ENCODE measurements around the gene ITGA5. TPM values are rescaled to one million over a fixed set of nuclear protein-coding genes. Genes with fewer than 3 reads are reported as not detected.

The ITGA5 gene
- total and polyA plus RNA-seq, 5 donors from 2014 or later: 18.6 to 57.4 (median 23.8) TPM

- H3K36me3 Mint-ChIP-seq: no peaks in the 10 kb centered on the region
- peaks cover 5% of the 10 kb centered on the region for H3K27me3 Mint-ChIP-seq
- Histone ChIP-seq H3K27ac (ENCODE audit: insufficient read depth, low read length, poor library complexity, severe bottlenecking) (no peak overlapping the region), H3K4me1 (ENCODE audit: control insufficient read depth, insufficient read depth, low read length, poor library complexity, severe bottlenecking) (peaks cover 12% of the 10 kb centered on the region), H3K36me3 (ENCODE audit: control insufficient read depth, insufficient read depth, low read length) (no peaks in the 10 kb centered on the region), H3K4me3 (ENCODE audit: low read depth, low read length) (no peak overlapping the region), H3K9me3 (ENCODE audit: control insufficient read depth in 2 of 2, low read length in 2 of 2) (no peaks in the 10 kb centered on the region), H3K27me3 (ENCODE audit: control insufficient read depth, insufficient read depth, low read length) (peaks cover 6% of the 10 kb centered on the region)
- no peak for ATAC-seq (ENCODE audit: low read depth in 2 of 2)
- no peak overlapping the region for H3K4me3 Mint-ChIP-seq
- no peak overlapping the region for H3K27ac Mint-ChIP-seq
- DNase-seq: no peak
- peaks cover 0 to 24% (median 10%) of the 10 kb centered on the region in 4 donors for H3K4me1 Mint-ChIP-seq
- H3K9me3 Mint-ChIP-seq: no peaks in the 10 kb centered on the region
Measured at GRCh38 chr12:54370171-54370730, 48.8 kb downstream of the ITGA5 start.

- Mint-ChIP-seq H3K4me3 (peak overlapping the region in 1 of 4 donors; percentile 77), H3K27ac (no peak overlapping the region)
Measured at GRCh38 chr12:54369597-54370131, 49.4 kb downstream of the ITGA5 start.

GRCh38 chr12:54368709-54369596, 50.1 kb downstream of the ITGA5 start:
- Histone ChIP-seq H3K27me3 (ENCODE audit: control insufficient read depth, insufficient read depth, low read length) (peaks cover 6% of the 10 kb centered on the region), H3K9me3 (ENCODE audit: control insufficient read depth in 2 of 2, low read length in 2 of 2) (no peaks in the 10 kb centered on the region), H3K4me3 (ENCODE audit: low read depth, low read length) (peak overlapping the region; percentile 67), H3K36me3 (ENCODE audit: control insufficient read depth, insufficient read depth, low read length) (no peaks in the 10 kb centered on the region), H3K4me1 (ENCODE audit: control insufficient read depth, insufficient read depth, low read length, poor library complexity, severe bottlenecking) (peaks cover 19% of the 10 kb centered on the region), H3K27ac (ENCODE audit: insufficient read depth, low read length, poor library complexity, severe bottlenecking) (no peak overlapping the region)
- peaks cover 6 to 32% (median 17%) of the 10 kb centered on the region in 4 donors for H3K4me1 Mint-ChIP-seq
- DNase-seq (peak; percentile 80 to 87 (median 83)), ATAC-seq (ENCODE audit: low read depth in 2 of 2) (peak; percentile 88 to 92)
- no peaks in the 10 kb centered on the region for H3K9me3 Mint-ChIP-seq
- H3K36me3 Mint-ChIP-seq: no peaks in the 10 kb centered on the region
- peak overlapping the region; percentile 26 to 76 (median 65) for H3K27ac Mint-ChIP-seq
- H3K4me3 Mint-ChIP-seq: peak overlapping the region; percentile 31 to 77 (median 67)
- H3K27me3 Mint-ChIP-seq: peaks cover 5% of the 10 kb centered on the region

More at GRCh38 chr12:54369597-54370131, 49.4 kb downstream of the ITGA5 start:
- DNase-seq (no peak), ATAC-seq (ENCODE audit: low read depth in 2 of 2) (no peak)
- no peaks in the 10 kb centered on the region for H3K36me3 Mint-ChIP-seq
- no peaks in the 10 kb centered on the region for H3K9me3 Mint-ChIP-seq
- peaks cover 12% of the 10 kb centered on the region for H3K4me1 ChIP-seq (ENCODE audit: control insufficient read depth, insufficient read depth, low read length, poor library complexity, severe bottlenecking)
- H3K9me3 ChIP-seq (ENCODE audit: control insufficient read depth in 2 of 2, low read length in 2 of 2): no peaks in the 10 kb centered on the region
- peaks cover under 1 to 24% (median 10%) of the 10 kb centered on the region in 4 donors for H3K4me1 Mint-ChIP-seq
- H3K36me3 ChIP-seq (ENCODE audit: control insufficient read depth, insufficient read depth, low read length): no peaks in the 10 kb centered on the region
- H3K27ac ChIP-seq (ENCODE audit: insufficient read depth, low read length, poor library complexity, severe bottlenecking): no peak overlapping the region
- H3K27me3 Mint-ChIP-seq: peaks cover 5% of the 10 kb centered on the region
- H3K27me3 ChIP-seq (ENCODE audit: control insufficient read depth, insufficient read depth, low read length): peaks cover 6% of the 10 kb centered on the region
- no peak overlapping the region for H3K4me3 ChIP-seq (ENCODE audit: low read depth, low read length)

- H3K9me3 Mint-ChIP-seq: no peaks in the 10 kb centered on the region
- Histone ChIP-seq H3K4me1 (ENCODE audit: control insufficient read depth, insufficient read depth, low read length, poor library complexity, severe bottlenecking) (peaks cover 22% of the 10 kb centered on the region), H3K27me3 (ENCODE audit: control insufficient read depth, insufficient read depth, low read length) (peaks cover 6% of the 10 kb centered on the region), H3K36me3 (ENCODE audit: control insufficient read depth, insufficient read depth, low read length) (no peaks in the 10 kb centered on the region), H3K27ac (ENCODE audit: insufficient read depth, low read length, poor library complexity, severe bottlenecking) (no peak overlapping the region), H3K9me3 (ENCODE audit: control insufficient read depth in 2 of 2, low read length in 2 of 2) (no peaks in the 10 kb centered on the region), H3K4me3 (ENCODE audit: low read depth, low read length) (peak overlapping the region; percentile 67)
- peaks cover 5% of the 10 kb centered on the region for H3K27me3 Mint-ChIP-seq
- H3K36me3 Mint-ChIP-seq: no peaks in the 10 kb centered on the region
- peak overlapping the region in 3 of 4 donors; percentile 31 to 73 (median 61) for H3K4me3 Mint-ChIP-seq
- H3K4me1 Mint-ChIP-seq: peaks cover 6 to 38% (median 20%) of the 10 kb centered on the region in 4 donors
- ATAC-seq (ENCODE audit: low read depth in 2 of 2): peak in 1 of 2 donors; percentile 14
- DNase-seq: no peak
- peak overlapping the region; percentile 26 to 76 (median 65) for H3K27ac Mint-ChIP-seq
Measured at GRCh38 chr12:54368025-54368708, 50.9 kb downstream of the ITGA5 start.

- no peaks in the 10 kb centered on the region for H3K36me3 ChIP-seq (ENCODE audit: control insufficient read depth, insufficient read depth, low read length)
- peaks cover 28% of the 10 kb centered on the region for H3K4me1 ChIP-seq (ENCODE audit: control insufficient read depth, insufficient read depth, low read length, poor library complexity, severe bottlenecking)
- peaks cover 6% of the 10 kb centered on the region for H3K27me3 ChIP-seq (ENCODE audit: control insufficient read depth, insufficient read depth, low read length)
- no peak within 1 kb of the TSS for H3K27ac ChIP-seq (ENCODE audit: insufficient read depth, low read length, poor library complexity, severe bottlenecking)
- Mint-ChIP-seq H3K27ac (peak within 1 kb of the TSS in 1 of 3 donors; percentile 72), H3K4me3 (peak within 1 kb of the TSS in 1 of 4 donors; percentile 33), H3K4me1 (peaks cover 6 to 37% (median 19%) of the 10 kb centered on the region in 4 donors), H3K27me3 (peaks cover 5% of the 10 kb centered on the region), H3K9me3 (no peaks in the 10 kb centered on the region), H3K36me3 (no peaks in the 10 kb centered on the region)
- H3K4me3 ChIP-seq (ENCODE audit: low read depth, low read length): no peak within 1 kb of the TSS
- ATAC-seq (ENCODE audit: low read depth in 2 of 2): no peak
- DNase-seq: peak in 1 of 3 donors; percentile 52
- no peaks in the 10 kb centered on the region for H3K9me3 ChIP-seq (ENCODE audit: control insufficient read depth in 2 of 2, low read length in 2 of 2)
Measured at GRCh38 chr12:54364413-54364812, 54.7 kb downstream of the ITGA5 start, which contains the start of gene GPR84. Gene GPR84, minus strand, starts transcription at chr12:54364486. Its CDS starts 635 bp downstream, at chr12:54363851.

GRCh38 chr12:54363618-54364017, 55.4 kb downstream of the ITGA5 start:
- H3K36me3 Mint-ChIP-seq: no peaks in the 10 kb centered on the region
- Histone ChIP-seq H3K27ac (ENCODE audit: insufficient read depth, low read length, poor library complexity, severe bottlenecking) (no peak overlapping the region), H3K4me3 (ENCODE audit: low read depth, low read length) (no peak overlapping the region), H3K9me3 (ENCODE audit: control insufficient read depth in 2 of 2, low read length in 2 of 2) (no peaks in the 10 kb centered on the region), H3K4me1 (ENCODE audit: control insufficient read depth, insufficient read depth, low read length, poor library complexity, severe bottlenecking) (peaks cover 27% of the 10 kb centered on the region), H3K27me3 (ENCODE audit: control insufficient read depth, insufficient read depth, low read length) (peaks cover 6% of the 10 kb centered on the region), H3K36me3 (ENCODE audit: control insufficient read depth, insufficient read depth, low read length) (no peaks in the 10 kb centered on the region)
- no peak overlapping the region for H3K27ac Mint-ChIP-seq
- no peak overlapping the region for H3K4me3 Mint-ChIP-seq
- no peak for ATAC-seq (ENCODE audit: low read depth in 2 of 2)
- H3K4me1 Mint-ChIP-seq: peaks cover 6 to 29% (median 14%) of the 10 kb centered on the region in 4 donors
- no peaks in the 10 kb centered on the region for H3K9me3 Mint-ChIP-seq
- H3K27me3 Mint-ChIP-seq: peaks cover 5% of the 10 kb centered on the region
- no peak for DNase-seq

- Mint-ChIP-seq H3K27me3 (peaks cover 5% of the 10 kb centered on the region), H3K4me1 (peaks cover 6 to 23% (median 11%) of the 10 kb centered on the region in 4 donors), H3K27ac (no peak overlapping the region), H3K9me3 (no peaks in the 10 kb centered on the region), H3K36me3 (no peaks in the 10 kb centered on the region), H3K4me3 (no peak overlapping the region)
- Histone ChIP-seq H3K36me3 (ENCODE audit: control insufficient read depth, insufficient read depth, low read length) (no peaks in the 10 kb centered on the region), H3K27ac (ENCODE audit: insufficient read depth, low read length, poor library complexity, severe bottlenecking) (no peak overlapping the region), H3K27me3 (ENCODE audit: control insufficient read depth, insufficient read depth, low read length) (peaks cover 4% of the 10 kb centered on the region), H3K4me1 (ENCODE audit: control insufficient read depth, insufficient read depth, low read length, poor library complexity, severe bottlenecking) (peaks cover 27% of the 10 kb centered on the region), H3K9me3 (ENCODE audit: control insufficient read depth in 2 of 2, low read length in 2 of 2) (no peaks in the 10 kb centered on the region), H3K4me3 (ENCODE audit: low read depth, low read length) (no peak overlapping the region)
- ATAC-seq (ENCODE audit: low read depth in 2 of 2): no peak
- DNase-seq: no peak
Measured at GRCh38 chr12:54363047-54363446, 56.0 kb downstream of the ITGA5 start.
